H9 (cell line): ENCODE data around the gene EPHA8. TPM values are rescaled to one million over a fixed set of nuclear protein-coding genes. Genes with fewer than 3 reads are reported as not detected.

ENCODE experiments used
- DNase-seq: peaks from one replicate; pipeline ENCODE4 v3.0.0-alpha.2; 2017
- H2AFZ ChIP-seq: one replicate; pipeline ENCODE4 v1.6.1; 2013; ENCODE audit warnings: mild to moderate bottlenecking, low read length, control low read depth, moderate library complexity
- H2AK5ac ChIP-seq: 2 replicates; pipeline ENCODE4 v1.6.1; 2013; ENCODE audit warnings: low read length, control low read depth, mixed read lengths; ENCODE audit not compliant: insufficient read length
- H2BK120ac ChIP-seq: one replicate; pipeline ENCODE4 v1.6.1; 2013; ENCODE audit warnings: low read depth, mild to moderate bottlenecking, low read length, control low read depth, inconsistent platforms; ENCODE audit not compliant: poor library complexity, severe bottlenecking
- H2BK12ac ChIP-seq: 2 replicates; pipeline ENCODE4 v1.6.1; 2013; ENCODE audit warnings: low read length, control low read depth, mixed read lengths, low read depth; ENCODE audit not compliant: insufficient read length
- H2BK15ac ChIP-seq: 2 replicates; pipeline ENCODE4 v1.6.1; 2013; ENCODE audit warnings: low read depth, low read length, control low read depth
- H2BK20ac ChIP-seq: one replicate; pipeline ENCODE4 v1.6.1; 2013; ENCODE audit warnings: low read depth, mild to moderate bottlenecking, low read length, control low read depth, inconsistent platforms; ENCODE audit not compliant: poor library complexity, severe bottlenecking
- H2BK5ac ChIP-seq: 2 replicates; pipeline ENCODE4 v1.6.1; 2013; ENCODE audit warnings: low read length, control low read depth, mixed read lengths; ENCODE audit not compliant: insufficient read length
- H3K14ac ChIP-seq: 2 replicates; pipeline ENCODE4 v1.6.1; 2013; ENCODE audit warnings: low read length, control low read depth; ENCODE audit not compliant: insufficient read depth
- H3K18ac ChIP-seq: 2 replicates; pipeline ENCODE4 v1.6.1; 2013; ENCODE audit warnings: low read depth, mild to moderate bottlenecking, mixed read lengths, low read length, control low read depth; ENCODE audit not compliant: insufficient read length
- H3K23ac ChIP-seq: 2 replicates; pipeline ENCODE4 v1.6.1; 2013; ENCODE audit warnings: low read length, control low read depth, mixed read lengths, low read depth; ENCODE audit not compliant: insufficient read length
- H3K23me2 ChIP-seq: 2 replicates; pipeline ENCODE4 v1.6.1; 2013; ENCODE audit warnings: low read depth, mild to moderate bottlenecking, mixed read lengths, low read length, control low read depth; ENCODE audit not compliant: insufficient read length, poor library complexity, severe bottlenecking
- H3K27ac ChIP-seq: 2 replicates; pipeline ENCODE4 v1.5.1; 2013; ENCODE audit warnings: low read length, control low read depth, mixed read lengths, low read depth; ENCODE audit not compliant: insufficient read length
- H3K27me3 ChIP-seq: 2 replicates; pipeline ENCODE4 v1.6.1; 2013; ENCODE audit warnings: low read length, control low read depth, inconsistent platforms; ENCODE audit not compliant: insufficient read depth
- H3K4ac ChIP-seq: 2 replicates; pipeline ENCODE4 v1.6.1; 2013; ENCODE audit warnings: low read depth, mild to moderate bottlenecking, control low read depth, inconsistent platforms, low read length, moderate library complexity
- H3K4me1 ChIP-seq: 2 replicates; pipeline ENCODE4 v1.6.1; 2013; ENCODE audit warnings: low read length, control low read depth, inconsistent platforms; ENCODE audit not compliant: insufficient read depth
- H3K4me2 ChIP-seq: 2 replicates; pipeline ENCODE4 v1.6.1; 2013; ENCODE audit warnings: low read length, control low read depth, mixed read lengths; ENCODE audit not compliant: insufficient read length, insufficient read depth
- H3K56ac ChIP-seq: 2 replicates; pipeline ENCODE4 v1.6.1; 2013; ENCODE audit warnings: low read depth, mild to moderate bottlenecking, mixed read lengths, low read length, control low read depth; ENCODE audit not compliant: insufficient read length
- H3K79me1 ChIP-seq: 2 replicates; pipeline ENCODE4 v1.6.1; 2013; ENCODE audit warnings: low read depth, mild to moderate bottlenecking, moderate library complexity, low read length, control low read depth, inconsistent platforms; ENCODE audit not compliant: insufficient read depth, poor library complexity, severe bottlenecking
- H3K79me2 ChIP-seq: 2 replicates; pipeline ENCODE4 v1.6.1; 2013; ENCODE audit warnings: low read length, control low read depth, inconsistent platforms; ENCODE audit not compliant: insufficient read depth
- H3K9ac ChIP-seq: 2 replicates; pipeline ENCODE4 v1.6.1; 2013; ENCODE audit warnings: low read length, control low read depth, mixed read lengths; ENCODE audit not compliant: insufficient read length; ENCODE audit errors: extremely low read depth
- H3K9me3 ChIP-seq: one replicate; pipeline ENCODE4 v1.6.1; 2013; ENCODE audit warnings: low read depth, low read length, inconsistent platforms; ENCODE audit not compliant: control insufficient read depth
- H3T11ph ChIP-seq: one replicate; pipeline ENCODE4 v1.6.1; 2013; ENCODE audit warnings: mild to moderate bottlenecking, low read length, control low read depth, inconsistent platforms
- H4K20me1 ChIP-seq: one replicate; pipeline ENCODE4 v1.6.1; 2013; ENCODE audit not compliant: control insufficient read depth, insufficient read length, insufficient read depth
- H4K5ac ChIP-seq: 2 replicates; pipeline ENCODE4 v1.6.1; 2013; ENCODE audit warnings: low read depth, mild to moderate bottlenecking, mixed read lengths, low read length, control low read depth; ENCODE audit not compliant: insufficient read length
- H4K8ac ChIP-seq: replicated peaks from 2 replicates; pipeline ENCODE4 v1.6.1; 2013; ENCODE audit warnings: low read length, control low read depth, mixed read lengths, low read depth; ENCODE audit not compliant: insufficient read length
- H4K91ac ChIP-seq: 2 replicates; pipeline ENCODE4 v1.6.1; 2013; ENCODE audit warnings: low read depth, mild to moderate bottlenecking, moderate library complexity, mixed read lengths, low read length, control low read depth; ENCODE audit not compliant: insufficient read length
- H3K27ac Mint-ChIP-seq, 3 experiments: 2 replicates in 2 of 3; 3 replicates in 1 of 3; pipeline ENCODE4 v1.8.0; 2020 to 2021; ENCODE audit warnings: mixed read lengths in 3 of 3, mild to moderate bottlenecking in 1 of 3, moderate library complexity in 1 of 3
- H3K27me3 Mint-ChIP-seq: 2 replicates; pipeline ENCODE4 v1.8.0; 2021; ENCODE audit warnings: low read depth, mild to moderate bottlenecking, moderate library complexity, mixed read lengths
- H3K36me3 Mint-ChIP-seq, 3 experiments: 2 replicates in 2 of 3; 3 replicates in 1 of 3; pipeline ENCODE4 v1.8.0; 2020 to 2021; ENCODE audit warnings: low read depth in 3 of 3, mixed read lengths in 3 of 3; ENCODE audit not compliant: insufficient read depth in 1 of 3
- H3K4me1 Mint-ChIP-seq, 2 experiments: 2 replicates each; pipeline ENCODE4 v1.8.0; 2020; ENCODE audit warnings: mixed read lengths in 2 of 2
- H3K4me3 Mint-ChIP-seq, 2 experiments: 2 replicates in 1 of 2; 3 replicates in 1 of 2; pipeline ENCODE4 v1.8.0; 2020 to 2021; ENCODE audit warnings: mild to moderate bottlenecking in 2 of 2, mixed read lengths in 2 of 2, moderate library complexity in 1 of 2
- H3K9me3 Mint-ChIP-seq, 2 experiments: 2 replicates in 1 of 2; 3 replicates in 1 of 2; pipeline ENCODE4 v1.8.0; 2020; ENCODE audit warnings: mild to moderate bottlenecking in 2 of 2, mixed read lengths in 2 of 2, moderate library complexity in 1 of 2
- CTCF ChIP-seq: fragments of 200-600 bp; sonication (generic); conservative IDR thresholded peaks from 3 replicates; pipeline ENCODE4 v1.8.0; 2021; ENCODE audit warnings: antibody characterized with exemption, mild to moderate bottlenecking
- WGBS: extraction: QIAGEN DNeasy Blood & Tissue Kit; methylation state at CpG from one replicate; pipeline ENCODE4 v1.1.7; 2013; ENCODE audit warnings: missing lambda C conversion rate, low lambda C conversion rate, mixed read lengths; ENCODE audit not compliant: insufficient read length; ENCODE audit errors: extremely low coverage; 5-methylcytosine and 5-hydroxymethylcytosine counted together
- total RNA-seq: library from RNA; stranded (reverse); gene quantifications from 2 replicates; pipeline ENCODE4 v1.2.1, GENCODE V29; 2021

Gene EPHA8
- total RNA-seq, 1 experiment from 2014 or later = 3.4 TPM

GRCh38 chr1:22576150-22576544 is 12.9 kb downstream of the EPHA8 start:
- Mint-ChIP-seq H3K4me1 (peaks cover 7 to 23% of the 10 kb centered on the region in 2 experiments), H3K36me3 (peaks cover 4 to 6% (median 4%) of the 10 kb centered on the region in 3 experiments; a peak in 5 of 7 replicates), H3K27ac (no peak overlapping the region), H3K27me3 (no peaks in the 10 kb centered on the region; the same call in 1 of the 2 replicates), H3K4me3 (no peak overlapping the region), H3K9me3 (peaks cover 18 to 20% of the 10 kb centered on the region in 2 experiments)
- Histone ChIP-seq H3K23ac (no peak overlapping the region), H2BK120ac (no peak overlapping the region), H3K14ac (no peak overlapping the region), H3K79me1 (no peaks in the 10 kb centered on the region), H3T11ph (no peak overlapping the region), H3K4ac (no peak overlapping the region), H2BK15ac (no peak overlapping the region), H2AK5ac (no peak overlapping the region), H3K27me3 (no peaks in the 10 kb centered on the region), H3K23me2 (no peaks in the 10 kb centered on the region), H4K91ac (no peak overlapping the region), H3K4me1 (0 out of 2 replicates have a peak, but pooled peaks cover 2% of the 10 kb centered on the region), H3K4me2 (no peak overlapping the region), H4K5ac (no peak overlapping the region), H2AFZ (no peak overlapping the region), H3K9me3 (peaks cover 11% of the 10 kb centered on the region), H2BK12ac (no peak overlapping the region), H4K8ac (no peak overlapping the region), H3K27ac (no peak overlapping the region), H2BK20ac (no peak overlapping the region), H4K20me1 (no peaks in the 10 kb centered on the region), H2BK5ac (no peak overlapping the region), H3K18ac (no peak overlapping the region), H3K56ac (no peak overlapping the region), H3K9ac (no peak overlapping the region), H3K79me2 (no peaks in the 10 kb centered on the region)
- DNase-seq = no peak
- WGBS = no CpG with 5 or more reads among the region's 23 CpGs
- TF ChIP-seq CTCF = no peak
